Tibial nerve (tissue), 4 donors: Measurements from ENCODE around the gene RPS8. TPM values are rescaled to one million over a fixed set of nuclear protein-coding genes. Genes with fewer than 3 reads are reported as not detected.

Experiments
- DNase-seq, 2 donors: peaks; one replicate each; pipeline ENCODE4 v3.0.0-alpha.2; 2019; ENCODE audit warnings: low spot score in 2 of 2
- H3K27ac ChIP-seq, 4 donors: fragments of 200-600 bp; sonication (generic) in 3 of 4; one replicate each; pipeline ENCODE4 v1.5.1; 2017 to 2019; ENCODE audit warnings: mild to moderate bottlenecking in 1 of 4
- H3K27me3 ChIP-seq, 2 donors: fragments of 200-600 bp; sonication (generic) in 1 of 2; one replicate each; pipeline versions ENCODE4 v1.5.1 to v1.6.0; 2017 to 2019
- H3K36me3 ChIP-seq, 3 donors: fragments of 200-600 bp; sonication (generic); one replicate each; pipeline ENCODE4 v1.5.1; 2018 to 2019
- H3K4me1 ChIP-seq, 4 donors: fragments of 200-600 bp; sonication (generic) in 3 of 4; one replicate each; pipeline ENCODE4 v1.5.1; 2017 to 2019
- H3K4me3 ChIP-seq, 4 donors: fragments of 200-600 bp; sonication (generic) in 3 of 4; one replicate each; pipeline ENCODE4 v1.5.1; 2017 to 2019; ENCODE audit warnings: mild to moderate bottlenecking in 1 of 4, moderate library complexity in 1 of 4
- H3K9me3 ChIP-seq, 4 donors: fragments of 200-600 bp; sonication (generic) in 3 of 4; one replicate each; pipeline ENCODE4 v1.5.1; 2017 to 2019
- EP300 ChIP-seq, 2 donors: sonication (generic); formaldehyde crosslinking; IDR thresholded peaks; one replicate each; pipeline ENCODE4 v1.6.1; 2017; ENCODE audit warnings: antibody characterized with exemption in 2 of 2, mild to moderate bottlenecking in 1 of 2
- POLR2A ChIP-seq, 2 donors: fragments of 450-650 bp; IDR thresholded peaks; one replicate each; pipeline ENCODE4 v1.6.1; 2017; ENCODE audit warnings: antibody characterized with exemption in 2 of 2, mild to moderate bottlenecking in 2 of 2, moderate library complexity in 2 of 2
- WGBS, 2 donors: methylation state at CpG; one replicate each; pipeline ENCODE4 v1.1.5; 2018; 5-methylcytosine and 5-hydroxymethylcytosine counted together
- total RNA-seq, 4 donors: library from RNA; depleted of rRNA; stranded (reverse); fragments of >200 nt; gene quantifications; one replicate each; pipeline ENCODE4 v1.1.0, GENCODE V29; 2016
- TF ChIP-seq, protein P1 (sequence below), 5 experiments: fragments of 200-600 bp in 3 of 5; fragments of 450-650 bp in 2 of 5; sonication (generic) in 3 of 5; IDR thresholded peaks; one replicate each; pipeline ENCODE4 v1.5.1; 2016 to 2019; ENCODE audit warnings: antibody characterized with exemption in 5 of 5, mild to moderate bottlenecking in 3 of 5, moderate library complexity in 2 of 5

Gene RPS8
- total RNA-seq, 4 donors from 2014 or later: 2,048 to 2,345 (median 2,235) TPM

DNA sequence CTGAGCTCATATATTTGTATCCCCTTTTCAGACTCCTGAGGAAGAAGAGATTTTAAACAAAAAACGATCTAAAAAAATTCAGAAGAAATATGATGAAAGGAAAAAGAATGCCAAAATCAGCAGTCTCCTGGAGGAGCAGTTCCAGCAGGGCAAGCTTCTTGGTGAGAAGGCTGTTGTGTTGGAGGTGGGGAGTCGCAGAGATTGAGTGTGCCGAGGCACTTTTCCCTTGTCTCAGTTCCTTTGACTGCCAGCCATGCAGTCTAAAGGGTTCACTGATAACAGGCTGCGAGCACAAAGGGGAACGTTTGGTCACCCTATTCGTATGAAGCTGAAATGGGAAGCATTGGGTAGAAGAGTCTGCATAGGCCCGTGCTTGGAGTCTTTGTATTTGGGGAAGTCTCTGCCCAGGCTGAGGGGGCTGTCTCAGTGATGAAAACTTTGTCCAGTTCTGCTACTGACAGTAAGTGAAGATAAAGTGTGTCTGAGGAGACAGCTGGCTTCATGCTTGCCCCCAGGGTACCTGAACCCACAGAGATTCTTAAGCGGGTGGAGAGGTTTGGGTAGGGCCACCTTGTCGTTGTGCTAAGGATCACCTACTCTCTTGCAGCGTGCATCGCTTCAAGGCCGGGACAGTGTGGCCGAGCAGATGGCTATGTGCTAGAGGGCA lies 2.8 kb downstream of the RPS8 start:
- WGBS, 2 donors: 63 to 68% methylated on average over 13 of the region's 13 CpGs
- H3K27ac ChIP-seq: no peak overlapping the region
- H3K36me3 ChIP-seq: peaks cover 0 to 65% (median 12%) of the 10 kb centered on the region in 3 donors
- H3K4me3 ChIP-seq: no peak overlapping the region
- TF ChIP-seq EP300 (IDR thresholded peaks at IDR 0.05) (no peak), POLR2A (IDR thresholded peaks at IDR 0.05) (no peak)
- TF ChIP-seq, protein P1, sequence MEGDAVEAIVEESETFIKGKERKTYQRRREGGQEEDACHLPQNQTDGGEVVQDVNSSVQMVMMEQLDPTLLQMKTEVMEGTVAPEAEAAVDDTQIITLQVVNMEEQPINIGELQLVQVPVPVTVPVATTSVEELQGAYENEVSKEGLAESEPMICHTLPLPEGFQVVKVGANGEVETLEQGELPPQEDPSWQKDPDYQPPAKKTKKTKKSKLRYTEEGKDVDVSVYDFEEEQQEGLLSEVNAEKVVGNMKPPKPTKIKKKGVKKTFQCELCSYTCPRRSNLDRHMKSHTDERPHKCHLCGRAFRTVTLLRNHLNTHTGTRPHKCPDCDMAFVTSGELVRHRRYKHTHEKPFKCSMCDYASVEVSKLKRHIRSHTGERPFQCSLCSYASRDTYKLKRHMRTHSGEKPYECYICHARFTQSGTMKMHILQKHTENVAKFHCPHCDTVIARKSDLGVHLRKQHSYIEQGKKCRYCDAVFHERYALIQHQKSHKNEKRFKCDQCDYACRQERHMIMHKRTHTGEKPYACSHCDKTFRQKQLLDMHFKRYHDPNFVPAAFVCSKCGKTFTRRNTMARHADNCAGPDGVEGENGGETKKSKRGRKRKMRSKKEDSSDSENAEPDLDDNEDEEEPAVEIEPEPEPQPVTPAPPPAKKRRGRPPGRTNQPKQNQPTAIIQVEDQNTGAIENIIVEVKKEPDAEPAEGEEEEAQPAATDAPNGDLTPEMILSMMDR (IDR thresholded peaks at IDR 0.05): no peak
- peaks cover 0 to 36% (median 20%) of the 10 kb centered on the region in 4 donors for H3K4me1 ChIP-seq
- no peaks in the 10 kb centered on the region for H3K27me3 ChIP-seq
- no peaks in the 10 kb centered on the region for H3K9me3 ChIP-seq
- DNase-seq: no peak

DNA sequence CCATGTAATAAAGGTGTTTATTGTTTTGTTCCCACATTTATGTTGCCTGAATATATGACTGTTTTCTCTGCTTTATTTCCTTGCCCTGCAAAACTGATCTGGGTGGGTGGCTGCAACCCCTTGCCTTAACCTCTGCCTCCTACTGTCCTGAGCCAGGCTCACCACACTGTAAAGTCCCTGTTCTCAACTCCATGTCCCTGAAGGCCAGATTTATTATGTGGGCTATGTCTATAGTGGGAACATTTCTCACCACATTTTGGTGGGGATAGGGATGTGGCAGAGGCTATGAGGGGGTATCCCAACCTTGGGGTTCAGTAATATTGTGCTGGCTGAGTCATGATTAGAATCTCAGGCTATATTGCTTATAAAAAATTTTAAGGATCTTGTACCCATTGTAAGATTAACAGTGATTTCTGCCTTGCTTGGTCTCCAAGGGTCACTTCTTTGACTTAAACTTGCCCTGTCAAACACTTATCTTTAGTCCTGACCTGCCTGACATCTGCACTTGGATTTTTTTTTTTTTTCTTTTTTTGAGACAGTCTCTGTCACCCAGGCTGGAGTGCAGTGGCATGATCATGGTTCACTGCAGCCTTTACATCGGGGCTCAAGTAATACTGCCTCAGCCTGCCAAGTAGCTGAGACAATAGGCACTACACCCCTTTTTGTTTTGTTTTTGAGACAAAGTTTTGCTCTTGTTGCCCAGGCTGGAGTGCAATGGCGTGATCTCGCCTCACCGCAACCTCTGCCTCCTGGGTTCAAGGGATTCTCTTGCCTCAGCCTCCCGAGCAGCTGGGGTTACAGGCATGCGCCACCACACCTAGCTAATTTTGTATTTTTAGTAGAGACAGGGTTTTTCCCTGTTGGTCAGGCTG lies 3.6 kb downstream of the RPS8 start:
- DNase-seq: no peak

DNA sequence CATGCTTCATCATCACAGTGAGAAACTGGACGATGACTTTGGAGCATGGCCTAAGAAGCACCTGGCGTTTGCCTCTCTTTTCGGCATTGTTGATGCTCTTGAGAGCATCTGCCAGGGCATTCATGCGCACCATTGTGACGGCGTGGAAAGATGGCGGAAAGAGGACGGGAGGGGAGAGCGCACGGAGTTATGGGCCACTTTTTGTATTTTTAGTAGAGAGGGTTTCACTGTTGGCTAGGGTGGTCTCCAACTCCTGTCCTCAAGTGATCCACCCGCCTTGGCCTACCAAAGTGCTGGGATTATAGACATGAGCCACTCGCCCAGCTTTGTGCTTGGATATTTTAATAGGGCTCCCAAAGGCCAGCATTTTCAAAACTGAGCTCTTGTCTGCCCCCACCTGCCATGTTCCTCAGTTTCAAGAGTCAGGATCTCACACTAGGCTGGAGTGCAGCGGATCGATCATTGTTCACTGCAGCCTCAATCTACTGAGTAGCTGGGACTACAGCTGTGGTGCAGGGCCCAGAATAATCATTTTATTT lies 5.3 kb downstream of the RPS8 start:
- Histone ChIP-seq H3K9me3 (no peaks in the 10 kb centered on the region), H3K4me3 (no peak overlapping the region), H3K27me3 (no peaks in the 10 kb centered on the region), H3K4me1 (peaks cover 0 to 51% (median 32%) of the 10 kb centered on the region in 4 donors), H3K27ac (no peak overlapping the region), H3K36me3 (peaks cover 0 to 65% (median 12%) of the 10 kb centered on the region in 3 donors)
- 92 to 93% methylated on average over 14 of the region's 14 CpGs for WGBS, 2 donors
- no peak for DNase-seq
- TF ChIP-seq POLR2A (IDR thresholded peaks at IDR 0.05) (no peak), EP300 (IDR thresholded peaks at IDR 0.05) (no peak)
- TF ChIP-seq, protein P1 (IDR thresholded peaks at IDR 0.05): no peak

More for the DNA sequence above, 3.6 kb downstream of the RPS8 start:
- Histone ChIP-seq H3K27ac (no peak overlapping the region), H3K9me3 (no peaks in the 10 kb centered on the region), H3K36me3 (peaks cover 0 to 65% (median 12%) of the 10 kb centered on the region in 3 donors), H3K27me3 (no peaks in the 10 kb centered on the region), H3K4me1 (peaks cover 0 to 43% (median 26%) of the 10 kb centered on the region in 4 donors), H3K4me3 (no peak overlapping the region)
- TF ChIP-seq, protein P1 (IDR thresholded peaks at IDR 0.05): no peak
- TF ChIP-seq EP300 (IDR thresholded peaks at IDR 0.05) (no peak), POLR2A (IDR thresholded peaks at IDR 0.05) (no peak)
- WGBS, 2 donors: 89 to 91% methylated on average over 6 of the region's 6 CpGs

DNA sequence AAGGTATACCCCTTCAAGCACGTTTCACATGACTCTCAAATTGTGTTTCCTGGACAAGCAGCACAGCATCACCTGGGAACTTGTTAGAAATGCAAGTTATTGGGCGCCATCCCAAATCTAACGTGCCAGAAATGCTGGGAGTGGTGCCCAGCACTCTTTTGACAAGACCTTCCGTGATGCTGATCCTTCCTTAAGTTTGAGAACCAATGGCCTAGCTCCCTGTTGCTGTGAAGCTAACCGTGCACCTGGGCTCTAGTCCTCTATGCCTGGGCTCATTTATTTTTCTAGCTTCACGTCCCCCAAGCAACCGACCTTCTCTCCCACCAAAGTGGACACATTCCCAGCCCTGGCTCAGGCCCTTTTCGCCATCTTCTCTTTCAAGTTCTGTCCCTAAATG lies 8.4 kb downstream of the RPS8 start:
- Histone ChIP-seq H3K27me3 (no peaks in the 10 kb centered on the region), H3K27ac (peak overlapping the region in 3 of 4 donors; percentile 38 to 66 (median 46)), H3K9me3 (no peaks in the 10 kb centered on the region), H3K36me3 (peaks cover 0 to 43% (median 0%) of the 10 kb centered on the region in 3 donors), H3K4me1 (peaks cover 0 to 36% (median 22%) of the 10 kb centered on the region in 4 donors), H3K4me3 (peak overlapping the region; percentile 38 to 72 (median 62))
- DNase-seq: no peak
- 44 to 51% methylated on average over 8 of the region's 8 CpGs for WGBS, 2 donors
- TF ChIP-seq, protein P1 (IDR thresholded peaks at IDR 0.05): no peak
- no peak for TF ChIP-seq EP300 (IDR thresholded peaks at IDR 0.05)
- no peak for TF ChIP-seq POLR2A (IDR thresholded peaks at IDR 0.05)
